GM19452 (cell line): ENCODE data around the gene IFT88.

ENCODE experiments used
- ATAC-seq: cut with Tn5 transposase; IDR thresholded peaks from one replicate; pipeline ENCODE4 v1.9.1; 2021; ENCODE audit not compliant: unreplicated experiment

The IFT88 gene

GRCh38 chr13:20565115-20565736 is 1.7 kb upstream of the IFT88 start:
- ATAC-seq: no peak

- no peak for ATAC-seq
These were observed 474 bp upstream of the IFT88 start for GRCh38 chr13:20566468-20566897.

- ATAC-seq: no peak
These were observed 1.0 kb downstream of the IFT88 start for GRCh38 chr13:20567881-20568528.

GRCh38 chr13:20570517-20570916 is 3.6 kb downstream of the IFT88 start:
- no peak for ATAC-seq

DNA sequence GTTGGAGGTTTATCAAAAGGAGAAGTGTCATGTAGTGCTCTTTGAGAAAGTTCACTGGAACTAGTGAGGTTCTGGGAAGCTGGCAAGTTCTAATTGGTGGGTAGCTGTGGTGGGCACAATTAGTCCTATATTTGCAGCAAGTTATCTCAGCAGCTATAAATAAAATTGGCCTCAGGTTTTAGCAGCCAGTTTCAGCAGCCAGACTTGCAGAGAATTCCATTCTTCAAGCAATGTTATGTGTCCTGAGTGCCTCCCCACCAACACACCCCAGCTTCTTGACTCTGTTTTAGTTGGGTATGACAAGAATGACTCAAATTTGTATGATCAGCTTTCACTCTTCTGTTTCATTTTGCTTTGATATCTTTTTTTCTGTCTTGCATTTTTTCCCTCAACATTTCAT is 4.7 kb downstream of the IFT88 start:
- ATAC-seq: no peak

DNA sequence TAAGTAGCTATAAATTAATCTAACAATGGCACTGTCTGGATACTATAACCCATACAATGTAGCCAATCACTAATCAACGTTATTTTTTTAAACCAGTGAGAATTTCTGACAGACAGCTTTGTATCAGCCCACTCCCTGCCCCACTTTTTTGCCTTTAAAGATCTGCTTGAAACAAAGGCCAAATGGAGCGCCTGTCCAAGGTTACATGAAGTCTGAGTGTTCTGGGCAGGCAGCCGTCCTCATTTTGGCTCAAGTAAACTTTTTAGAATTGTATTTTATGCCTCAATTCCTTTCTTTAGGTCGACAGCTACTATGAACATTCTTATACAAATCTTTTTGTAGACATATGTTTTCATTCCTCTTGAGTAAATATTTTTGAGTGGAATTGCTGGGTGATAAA is 6.2 kb downstream of the IFT88 start:
- no peak for ATAC-seq

GRCh38 chr13:20573636-20574035 is 6.7 kb downstream of the IFT88 start:
- ATAC-seq: no peak

DNA sequence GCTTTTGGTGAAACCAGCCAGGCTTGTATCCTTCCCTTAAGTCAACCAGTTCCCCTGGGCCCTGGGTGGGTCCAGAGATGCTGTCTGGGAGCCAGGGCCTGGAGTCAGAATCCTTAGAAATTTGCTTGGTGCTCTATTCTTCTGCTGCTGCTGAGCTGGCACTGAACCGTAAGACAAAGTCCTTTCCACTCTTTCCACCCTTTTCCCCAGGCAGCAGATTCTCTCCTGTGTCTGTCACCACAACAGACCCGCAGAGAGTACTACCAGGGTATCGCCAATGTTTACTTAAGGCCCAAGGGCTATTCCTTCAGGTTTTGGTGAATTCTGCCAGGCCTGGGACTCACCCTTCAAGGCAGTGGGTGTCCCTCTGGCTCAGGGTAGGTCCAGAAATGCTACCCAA is 12.2 kb downstream of the IFT88 start:
- ATAC-seq: no peak

DNA sequence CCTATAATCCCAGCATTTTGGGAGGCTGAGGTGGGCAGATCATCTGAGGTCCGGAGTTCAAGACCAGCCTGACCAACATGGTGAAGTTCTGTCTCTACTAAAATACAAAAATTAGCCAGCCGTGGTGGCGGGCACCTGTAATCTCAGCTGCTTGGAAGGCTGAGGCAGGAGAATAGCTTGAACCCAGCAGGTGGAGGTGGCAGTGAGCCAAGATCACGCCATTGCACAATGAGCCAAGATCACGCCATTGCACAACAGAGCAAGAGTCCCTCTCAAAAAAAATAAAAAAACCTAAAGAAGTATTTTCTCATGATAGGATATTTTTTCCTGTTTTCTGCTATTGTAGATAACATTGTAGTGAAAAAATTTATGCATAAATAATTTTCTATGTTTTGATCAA is 13.3 kb downstream of the IFT88 start:
- ATAC-seq: no peak

DNA sequence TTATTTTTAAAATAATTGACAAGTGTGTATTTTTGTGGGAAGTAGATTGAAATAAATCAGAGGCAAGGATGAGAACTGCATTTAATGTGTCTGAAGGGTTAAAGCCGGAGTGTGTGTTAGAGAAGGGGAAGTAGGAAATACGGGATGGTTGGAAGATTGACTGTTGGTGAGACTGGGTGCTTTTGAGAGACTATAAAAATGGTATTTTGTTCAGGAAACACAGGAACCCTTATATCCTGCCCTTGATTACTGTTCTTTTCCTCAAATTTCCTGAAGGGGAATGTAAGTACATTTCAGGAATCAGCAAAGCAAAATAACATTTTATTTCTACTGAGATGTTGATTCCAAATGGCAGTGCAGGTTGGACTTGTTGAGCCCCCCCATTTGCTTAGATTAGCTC is 15.1 kb downstream of the IFT88 start:
- no peak for ATAC-seq

DNA sequence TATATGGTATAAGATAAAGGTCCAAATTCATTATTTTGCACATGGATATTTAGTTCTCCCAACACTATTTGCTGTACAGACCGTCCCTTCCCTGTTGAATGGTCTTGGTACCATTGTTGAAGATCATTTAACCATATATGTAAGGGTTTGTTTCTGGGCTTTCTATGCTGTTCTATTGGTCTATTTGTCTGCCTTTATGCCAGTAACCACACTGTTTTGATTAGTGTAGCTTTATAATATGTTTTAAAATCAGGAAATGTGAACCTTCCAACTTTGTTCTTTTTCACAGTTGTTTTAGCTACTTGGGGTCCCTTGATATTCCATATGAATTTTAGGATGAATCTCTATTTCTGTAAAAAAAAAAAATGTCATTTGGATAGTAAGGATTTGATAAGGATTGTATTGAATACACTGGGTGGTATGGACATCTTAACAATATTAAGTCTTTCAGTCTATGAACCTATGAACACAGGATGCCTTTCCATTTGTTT is 16.9 kb downstream of the IFT88 start:
- no peak for ATAC-seq

- ATAC-seq: no peak
These were observed 18.4 kb downstream of the IFT88 start for GRCh38 chr13:20585371-20585770.

DNA sequence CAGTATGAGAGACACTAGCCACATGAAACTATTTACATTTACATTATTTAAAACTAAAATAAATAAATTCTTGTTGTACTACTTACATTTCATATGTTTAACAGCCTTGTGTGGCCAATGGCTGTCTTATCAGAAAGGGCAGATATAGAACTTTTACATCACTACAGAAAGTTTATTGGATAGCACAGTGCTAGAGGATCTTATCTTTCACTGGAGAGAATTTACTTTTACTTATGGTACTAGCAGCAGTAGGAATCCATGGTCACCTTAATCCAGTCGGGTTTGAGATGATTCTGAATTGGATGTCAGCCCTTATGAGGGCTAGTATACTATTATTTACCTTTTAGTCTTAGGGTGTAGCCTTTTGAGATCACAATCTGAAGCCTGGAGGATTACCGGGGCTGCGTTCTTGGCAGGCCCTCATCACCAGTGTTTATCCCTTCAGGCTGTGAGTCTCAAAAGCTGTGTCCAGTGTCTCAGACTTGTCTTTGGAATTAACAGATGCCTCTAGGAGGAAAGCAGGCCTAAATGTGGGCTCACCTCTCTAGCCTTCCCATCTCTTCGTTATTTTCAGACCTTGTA is 21.7 kb downstream of the IFT88 start:
- no peak for ATAC-seq

GRCh38 chr13:20590561-20590960 is 23.6 kb downstream of the IFT88 start:
- ATAC-seq: no peak

- ATAC-seq: no peak
These were observed 25.6 kb downstream of the IFT88 start for GRCh38 chr13:20592606-20593005.

- no peak for ATAC-seq
These were observed 27.3 kb downstream of the IFT88 start for GRCh38 chr13:20594280-20594679.

DNA sequence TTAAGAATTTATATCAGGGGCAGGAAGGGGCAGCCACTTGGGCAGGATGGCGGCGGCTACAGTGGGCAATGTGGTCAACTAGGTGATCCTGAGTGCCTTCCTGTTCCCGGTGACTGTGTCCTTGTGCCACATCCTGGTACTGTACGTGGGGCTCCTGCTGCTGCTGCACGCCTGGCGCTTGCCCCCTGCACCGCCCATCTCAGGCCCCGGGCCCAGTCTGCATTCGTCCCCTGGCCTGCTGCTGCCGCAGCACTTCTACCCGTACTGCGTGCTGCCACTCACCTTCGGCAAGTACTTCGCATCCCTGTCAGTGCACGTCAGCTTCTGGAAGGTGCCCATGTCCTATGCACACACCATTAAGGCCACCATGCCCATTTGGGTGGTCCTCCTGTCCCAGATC is 40.1 kb downstream of the IFT88 start:
- no peak for ATAC-seq

GRCh38 chr13:20608438-20609020 is 41.6 kb downstream of the IFT88 start:
- ATAC-seq: no peak

- ATAC-seq: no peak
These were observed 42.2 kb downstream of the IFT88 start for GRCh38 chr13:20609145-20609544.

GRCh38 chr13:20610006-20610405 is 43.0 kb downstream of the IFT88 start:
- ATAC-seq: no peak

- no peak for ATAC-seq
These were observed 49.3 kb downstream of the IFT88 start for GRCh38 chr13:20616059-20616797.
